GM21381 (cell line): ENCODE data around the gene DCDC1.

Experiments
- ATAC-seq: cut with Tn5 transposase; IDR thresholded peaks from one replicate; pipeline ENCODE4 v1.9.1; 2021; ENCODE audit warnings: mild to moderate bottlenecking, moderate library complexity; ENCODE audit not compliant: unreplicated experiment

DCDC1 gene

DNA sequence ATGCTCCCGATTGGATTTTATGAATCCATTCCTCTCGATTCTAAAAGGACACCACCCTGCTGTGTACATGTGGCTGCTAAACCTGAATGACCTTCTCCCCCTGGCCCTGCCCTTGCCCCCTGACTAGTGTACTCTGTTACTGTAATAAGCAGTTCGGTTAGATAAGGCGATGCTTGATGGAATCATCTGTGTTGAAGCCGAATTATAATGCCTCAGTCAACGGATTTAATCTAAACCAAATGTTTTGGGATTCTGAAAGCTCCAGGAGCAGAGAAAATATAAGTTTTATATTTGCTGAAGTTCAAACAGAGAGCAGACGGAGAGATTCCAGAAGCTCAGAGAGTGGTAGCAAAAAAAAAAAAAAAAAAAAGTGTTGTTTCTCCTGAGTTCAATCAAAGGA lies 508.0 kb downstream of the DCDC1 start:
- no peak for ATAC-seq

DNA sequence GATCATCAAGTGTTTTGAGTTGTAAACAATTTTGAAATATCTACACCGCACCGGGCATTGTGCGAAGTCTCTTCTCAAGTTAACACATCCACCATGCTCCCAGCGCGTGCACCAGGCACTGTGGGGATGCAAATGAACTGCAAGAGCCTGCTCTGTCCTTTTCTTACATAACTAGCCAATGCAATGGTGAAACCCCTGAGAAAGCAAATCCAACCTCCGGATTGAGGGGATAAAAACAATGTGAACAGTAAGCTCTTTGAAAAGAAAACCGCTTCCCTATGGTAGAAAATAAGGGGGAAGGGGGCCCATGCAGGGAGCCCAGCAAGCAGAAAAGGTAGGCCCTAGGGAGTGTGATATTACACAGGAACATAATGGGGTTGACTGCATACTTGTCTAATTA lies 508.5 kb downstream of the DCDC1 start:
- no peak for ATAC-seq

DNA sequence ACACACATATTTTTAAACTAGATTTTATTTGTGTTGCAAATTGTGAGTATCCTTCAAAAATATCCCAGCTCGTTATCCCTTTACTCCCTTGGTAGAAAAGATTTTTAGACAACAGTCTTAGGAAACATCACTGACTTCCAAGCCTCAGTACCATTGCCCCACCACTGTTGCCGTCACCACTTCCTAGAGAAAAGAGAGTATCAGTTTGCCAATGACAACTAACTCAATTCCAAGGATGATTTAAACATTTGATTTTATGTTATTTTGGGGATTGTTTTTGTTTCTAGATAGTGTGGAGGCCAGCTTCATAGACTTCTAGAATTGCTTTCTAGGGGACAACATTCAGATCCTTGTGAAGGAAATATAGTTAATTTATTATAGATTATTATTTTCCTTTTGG lies 509.4 kb downstream of the DCDC1 start:
- no peak for ATAC-seq

DNA sequence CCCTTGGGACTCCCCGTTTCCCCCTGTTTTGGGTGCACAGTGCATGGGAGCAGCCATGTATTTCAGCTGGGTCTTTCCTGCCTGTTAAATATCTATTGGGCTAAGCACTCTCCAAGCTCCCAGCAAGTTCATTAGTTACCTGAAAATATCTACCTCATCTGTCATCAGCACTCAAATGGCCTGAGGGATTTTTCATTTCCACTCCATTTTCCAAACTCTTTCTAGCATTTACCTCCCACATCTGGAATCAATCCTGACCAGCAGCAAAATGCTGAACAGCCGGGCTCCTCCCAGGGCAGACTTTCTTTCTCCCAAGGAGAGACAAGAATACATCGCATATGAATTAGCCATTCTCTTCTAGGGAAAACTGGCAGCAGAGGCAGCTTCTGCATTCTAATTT lies 509.9 kb downstream of the DCDC1 start:
- no peak for ATAC-seq

DNA sequence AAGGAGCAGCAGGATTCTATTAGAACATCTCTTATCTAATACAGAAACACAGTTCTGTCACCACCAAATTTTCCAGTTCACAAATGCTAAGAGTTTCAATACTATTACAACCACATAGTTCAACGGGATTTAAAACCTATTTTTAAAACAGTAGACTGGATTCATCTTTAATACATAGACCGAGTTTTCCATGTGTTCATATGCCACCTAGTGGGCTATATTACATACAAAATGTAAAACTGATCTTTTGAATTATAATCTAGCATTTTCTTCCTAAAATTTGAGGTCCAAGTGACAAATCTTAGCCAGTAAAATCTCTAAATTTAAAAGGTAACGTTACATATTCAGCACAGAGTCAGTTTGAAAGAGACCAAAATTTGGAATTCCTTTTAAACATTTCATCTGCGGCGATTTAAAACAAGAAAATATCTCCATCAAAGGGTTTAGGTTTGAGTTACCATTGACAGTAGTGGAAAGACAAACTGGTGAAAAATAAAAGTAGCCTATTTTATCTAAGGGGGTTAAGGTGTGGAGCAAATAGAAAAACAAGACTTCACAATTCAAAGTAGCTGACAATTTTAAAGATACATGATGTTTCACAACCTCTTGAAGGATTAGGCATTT lies 514.0 kb downstream of the DCDC1 start:
- ATAC-seq: no peak

DNA sequence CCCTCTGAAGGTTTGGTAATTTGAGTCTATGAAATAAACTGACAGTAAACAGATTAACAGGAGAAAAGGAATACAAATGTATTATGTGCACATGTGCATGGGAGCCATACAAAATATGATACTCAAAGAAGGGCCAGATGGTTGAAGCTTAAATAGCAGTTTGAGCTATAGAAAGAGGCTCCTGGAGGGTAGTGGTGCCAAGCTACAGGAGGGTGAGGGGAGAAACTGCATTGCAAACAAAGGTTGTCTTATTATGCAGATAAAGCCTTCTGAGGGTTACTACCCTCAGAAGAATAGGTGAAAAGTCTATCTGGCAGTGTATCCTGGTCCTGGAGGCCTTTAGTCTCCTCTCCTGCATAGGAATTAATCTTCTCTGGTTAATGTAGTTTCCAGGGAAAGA lies 516.1 kb downstream of the DCDC1 start:
- ATAC-seq: no peak

DNA sequence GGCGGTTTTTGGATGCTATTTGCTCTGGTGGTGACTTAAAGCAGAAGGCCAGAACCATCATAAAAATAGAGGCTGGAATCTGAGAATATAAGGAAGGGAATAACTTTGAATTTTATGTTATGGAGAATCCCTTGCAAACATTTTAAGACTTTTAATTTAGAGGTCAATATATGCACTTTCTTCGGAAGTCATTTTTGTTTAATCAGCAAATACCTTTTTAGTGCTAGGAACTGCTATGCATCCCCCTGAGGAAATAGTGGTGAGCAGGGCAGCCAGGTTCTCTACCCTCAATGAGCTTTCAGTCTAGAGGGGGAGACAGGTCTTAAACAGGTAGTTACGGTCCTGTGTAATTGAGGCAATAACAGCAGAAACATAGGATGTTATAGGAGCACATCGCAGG lies 516.9 kb downstream of the DCDC1 start:
- no peak for ATAC-seq

DNA sequence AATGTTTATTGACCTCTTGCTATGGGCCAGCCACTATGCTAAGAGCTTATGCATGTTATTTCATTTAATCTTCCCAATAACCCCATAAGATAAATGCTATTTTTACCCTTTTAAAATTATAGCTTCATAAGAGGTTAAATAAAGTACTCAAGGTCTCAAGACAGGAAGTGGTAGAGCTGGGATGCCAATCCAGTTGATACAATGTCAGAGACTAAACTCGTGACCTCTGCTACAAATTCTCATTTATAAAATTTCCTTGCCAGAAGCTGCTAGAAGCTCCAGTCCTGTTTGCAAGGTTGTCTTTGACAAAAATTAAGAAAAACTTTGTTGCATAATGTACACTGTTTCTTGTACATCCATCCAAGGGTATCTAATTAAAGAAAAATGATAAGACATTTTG lies 517.4 kb downstream of the DCDC1 start:
- ATAC-seq: no peak

DNA sequence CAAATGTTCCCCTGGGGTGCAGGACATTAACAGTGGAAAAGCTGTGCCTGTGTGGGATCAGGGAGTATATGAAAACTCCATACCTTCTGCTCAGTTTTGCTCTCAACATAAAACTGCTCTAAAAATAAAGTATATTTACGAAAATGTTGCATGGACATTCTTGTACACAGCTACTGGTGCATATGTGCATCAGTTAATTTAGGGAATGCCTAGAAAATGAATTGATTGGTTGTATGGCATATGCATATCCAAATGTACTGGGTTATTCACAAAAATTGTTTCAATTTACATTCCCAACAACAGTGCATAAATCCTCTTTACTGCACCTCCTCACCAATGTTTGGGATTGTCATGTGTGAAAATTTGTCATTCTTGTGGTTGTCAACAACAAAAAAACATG lies 532.3 kb downstream of the DCDC1 start:
- ATAC-seq: no peak

DNA sequence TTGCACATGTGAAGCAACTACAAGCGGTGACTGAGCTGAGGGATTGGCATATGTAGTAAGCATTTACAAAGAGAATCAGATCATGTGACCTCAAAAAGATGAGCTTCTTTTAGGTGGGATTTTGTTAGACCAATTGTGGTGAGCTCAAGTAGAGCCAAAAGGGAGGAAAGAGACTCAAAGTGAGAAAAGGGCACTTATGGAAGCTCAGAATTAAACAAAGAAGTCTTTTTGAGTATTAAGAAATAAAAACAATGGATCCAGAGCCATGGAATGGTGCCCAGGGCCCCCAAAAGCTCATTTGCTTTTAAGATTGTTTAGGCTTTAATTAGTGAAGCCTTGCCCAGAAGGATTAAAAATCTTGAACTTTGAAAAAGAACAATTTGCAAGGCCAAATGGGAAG lies 536.7 kb downstream of the DCDC1 start:
- ATAC-seq: no peak

DNA sequence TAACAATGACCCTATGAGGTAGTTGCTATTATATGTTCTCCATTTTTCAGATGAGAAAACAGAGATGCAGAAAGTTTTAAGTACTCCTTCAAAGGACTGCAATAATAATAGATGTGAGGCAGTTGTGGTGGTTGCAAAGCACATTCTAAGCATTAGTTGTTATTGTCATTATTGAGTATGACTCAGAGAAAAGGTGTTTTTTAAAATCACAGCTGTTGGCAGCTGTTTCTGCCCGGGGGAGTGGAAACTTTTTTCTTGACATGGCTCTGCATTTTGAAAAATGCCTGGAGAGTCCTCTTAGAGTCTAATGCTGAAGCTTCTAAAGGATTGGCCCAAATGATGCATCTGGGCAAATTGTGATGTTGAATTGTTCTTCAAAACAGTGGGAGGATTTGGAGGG lies 538.9 kb downstream of the DCDC1 start:
- no peak for ATAC-seq

DNA sequence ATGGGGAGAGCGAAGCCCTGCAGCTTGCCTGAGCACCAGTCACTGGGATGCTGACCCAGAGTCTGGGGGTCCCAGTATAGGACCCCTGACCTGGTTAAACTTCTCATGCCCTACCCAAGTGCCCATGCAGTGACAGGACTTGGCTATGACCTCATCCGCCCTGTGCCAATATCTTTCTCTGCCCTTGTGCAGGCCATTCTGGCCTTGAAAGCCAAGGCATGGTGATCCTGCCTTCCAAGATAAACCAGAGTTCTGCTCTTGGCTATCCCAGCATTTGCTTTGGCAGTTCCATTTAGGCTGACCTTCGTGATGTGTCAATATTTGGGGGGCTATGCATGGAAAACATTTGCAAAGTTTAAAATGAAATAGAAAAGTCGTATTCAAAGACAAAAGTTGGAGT lies 542.6 kb downstream of the DCDC1 start:
- ATAC-seq: no peak

DNA sequence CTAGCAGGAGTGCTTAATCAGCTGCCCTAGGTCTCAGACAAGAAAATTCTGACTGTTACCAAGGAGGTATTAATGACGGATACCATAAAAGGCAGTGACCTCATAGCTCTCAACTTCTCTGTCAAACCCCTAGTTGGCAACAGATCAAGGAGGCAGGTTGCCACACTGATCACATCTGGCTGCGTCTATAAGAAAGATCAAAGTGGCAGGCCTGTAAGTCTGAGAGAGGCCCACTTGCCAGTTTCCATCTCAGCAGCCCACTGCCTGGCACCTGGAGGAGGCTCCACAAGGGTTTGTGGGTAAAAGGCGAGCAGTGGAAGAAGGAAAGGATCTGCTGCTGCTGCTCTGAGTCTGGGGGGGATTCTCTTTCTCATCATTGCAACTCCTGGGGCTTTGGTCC lies 543.8 kb downstream of the DCDC1 start:
- no peak for ATAC-seq

DNA sequence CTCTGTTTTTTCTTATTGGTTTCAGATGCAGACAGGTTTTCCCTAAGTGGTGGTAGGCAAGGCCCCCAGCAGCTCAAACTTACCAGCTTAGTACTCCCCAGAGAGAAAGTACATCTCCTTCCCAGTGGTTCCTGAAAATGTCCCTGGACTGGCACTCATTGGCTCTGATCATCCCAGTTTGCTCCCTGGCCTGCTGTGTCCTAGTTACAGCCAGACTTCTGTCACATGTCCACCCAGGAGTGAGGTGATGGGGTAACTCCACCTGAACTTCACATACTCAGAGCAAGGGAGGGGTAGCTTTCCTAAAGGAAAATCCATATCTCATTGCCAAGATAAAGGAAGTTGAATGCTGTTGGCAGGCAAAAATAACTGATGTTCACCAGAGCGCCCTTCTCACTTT lies 546.4 kb downstream of the DCDC1 start:
- no peak for ATAC-seq

DNA sequence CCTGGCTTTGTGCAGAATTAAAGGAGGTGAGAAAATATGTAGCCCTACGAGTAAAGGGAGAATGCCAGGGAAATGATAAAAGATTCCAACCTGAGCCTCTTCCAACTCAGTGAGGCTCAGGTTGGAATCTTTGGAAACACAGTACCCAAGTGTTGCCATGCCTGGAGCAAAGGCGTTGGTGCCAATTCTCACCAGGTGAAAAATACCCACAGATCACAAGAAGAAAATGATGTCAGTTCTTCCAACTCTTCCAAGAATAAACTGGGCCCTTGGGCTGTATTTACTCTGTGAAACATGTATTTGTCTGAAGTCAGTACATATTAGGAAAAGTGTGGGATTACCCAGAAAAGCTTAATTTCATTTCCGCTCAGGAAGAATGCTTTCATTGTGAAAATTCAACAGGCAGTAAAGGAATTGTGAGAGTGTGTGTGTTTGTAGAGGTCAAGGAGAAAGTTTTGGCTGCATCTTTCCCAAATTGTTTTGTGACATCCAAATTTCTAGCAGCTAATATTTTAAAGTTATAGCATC lies 548.0 kb downstream of the DCDC1 start:
- no peak for ATAC-seq

DNA sequence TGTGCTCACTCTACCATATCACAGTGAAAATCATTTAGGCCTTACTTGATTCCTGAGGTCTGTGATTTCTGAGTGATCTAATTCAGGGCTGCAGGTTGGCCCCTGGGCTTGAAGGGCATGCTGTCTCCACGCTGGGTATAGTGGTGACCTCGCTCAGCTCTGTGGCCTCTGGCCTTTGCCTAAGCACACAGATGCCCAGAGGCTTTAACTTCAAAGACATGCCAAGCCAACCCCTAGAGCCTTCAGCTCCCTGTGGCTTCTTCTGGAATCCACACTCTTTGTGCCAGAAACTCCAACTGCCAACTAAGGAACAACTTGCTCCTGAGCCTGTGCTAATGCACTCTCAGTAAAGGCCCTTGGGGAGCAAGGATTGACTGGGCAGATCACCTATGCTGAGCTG lies 550.8 kb downstream of the DCDC1 start:
- no peak for ATAC-seq

DNA sequence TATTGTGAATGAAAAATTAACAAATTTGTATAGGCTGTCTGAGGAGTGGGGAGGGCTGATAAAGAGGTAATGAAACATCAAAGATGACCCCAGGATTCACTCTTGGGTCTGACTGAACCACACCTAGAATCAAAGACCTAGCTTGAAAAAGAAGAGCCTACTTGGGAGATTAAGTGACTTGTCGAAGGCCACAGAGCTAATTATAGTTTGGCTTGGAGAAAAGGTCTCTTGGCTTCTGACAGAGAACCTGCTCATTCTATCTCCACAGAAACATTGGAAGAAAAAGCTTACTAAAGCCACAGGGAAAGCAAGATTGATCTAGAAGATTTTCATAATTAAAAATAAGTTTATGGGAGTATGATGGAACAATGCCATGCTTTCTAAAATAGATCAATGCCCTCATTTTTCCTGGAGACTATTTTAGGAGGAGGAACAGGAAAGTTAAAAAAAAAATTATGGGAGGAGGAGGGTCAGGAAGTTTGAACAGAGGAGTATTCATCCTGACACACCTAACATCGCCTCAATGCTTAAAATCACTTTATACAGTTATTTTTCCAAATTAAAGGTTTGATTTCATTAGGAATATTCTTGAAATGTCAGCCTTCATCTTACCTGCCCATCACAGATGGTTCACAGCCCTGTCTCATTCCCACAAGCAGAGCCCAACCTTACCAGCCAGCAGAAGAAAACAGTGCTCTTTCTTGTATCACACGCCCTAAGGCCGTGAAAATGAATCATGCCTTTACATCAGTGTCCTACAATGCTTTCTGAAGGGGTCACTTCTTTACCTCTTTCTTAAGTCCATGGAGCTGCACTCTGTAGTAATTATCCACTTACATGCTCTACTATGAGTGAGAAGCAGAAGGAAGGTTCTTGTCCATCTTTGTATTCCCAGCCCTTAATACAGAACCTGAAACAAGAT lies 552.3 kb downstream of the DCDC1 start:
- ATAC-seq: no peak

DNA sequence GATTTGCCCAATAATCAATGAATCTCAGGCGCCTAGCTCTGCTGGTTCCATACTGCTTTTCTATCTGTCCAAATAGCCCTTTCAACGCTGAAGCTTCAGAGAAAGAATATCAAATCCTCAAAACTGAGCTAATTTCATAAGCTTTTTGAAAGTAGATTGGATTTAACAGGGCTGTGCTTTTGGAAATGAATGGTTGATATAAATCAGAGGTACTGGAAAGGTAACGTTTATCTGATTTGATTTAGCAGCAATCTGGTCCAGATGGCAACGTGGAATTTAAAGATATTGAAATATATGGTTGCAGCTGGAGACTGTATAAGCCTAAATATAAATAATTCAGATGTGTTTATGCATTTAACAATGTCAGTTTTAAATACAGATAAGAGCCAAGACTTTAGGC lies 553.9 kb downstream of the DCDC1 start:
- no peak for ATAC-seq

DNA sequence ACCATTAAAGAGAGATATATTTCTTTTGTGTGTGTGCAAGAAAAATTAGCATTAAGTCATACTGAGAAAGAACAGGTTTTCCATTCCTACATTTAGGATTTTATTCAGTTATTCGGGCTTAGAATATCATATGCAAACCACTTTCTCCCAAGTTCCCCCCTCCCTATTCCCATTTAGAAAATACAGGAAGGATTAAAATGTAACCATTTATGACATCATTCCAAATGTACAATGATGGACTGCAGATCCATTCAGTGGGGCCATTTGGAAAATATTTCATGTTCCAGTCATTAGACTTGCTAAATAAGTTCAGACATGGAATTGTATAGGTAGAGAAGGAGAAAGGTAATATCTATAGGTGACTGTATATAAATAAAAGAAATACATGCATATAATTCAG lies 554.8 kb downstream of the DCDC1 start:
- ATAC-seq: no peak
